ENCODE results near the gene NPTX1.

- TF ChIP-seq CTCF (IDR thresholded peaks at IDR 0.05) (no peak), POLR2A (IDR thresholded peaks at IDR 0.05) (no peak)
These were observed 25.2 kb downstream of the NPTX1 start for GRCh38 chr17:80451104-80451775.

Measured in adrenal gland (tissue), 5 donors.